Renal cortical epithelial cell (primary cell): ENCODE results near the gene ANKS1B. TPM values are rescaled to one million over a fixed set of nuclear protein-coding genes. Genes with fewer than 3 reads are reported as not detected.

Source experiments
- DNase-seq: peaks from one replicate; pipeline ENCODE4 v3.0.0-alpha.2; 2011; ENCODE audit warnings: low read depth
- total RNA-seq: library from RNA; depleted of rRNA; stranded (reverse); fragments of >200 nt; gene quantifications from 2 replicates; pipeline ENCODE4 v1.2.3, GENCODE V29; 2014

Gene ANKS1B
- total RNA-seq, 1 donor from 2014 or later = 6.9 TPM

DNA sequence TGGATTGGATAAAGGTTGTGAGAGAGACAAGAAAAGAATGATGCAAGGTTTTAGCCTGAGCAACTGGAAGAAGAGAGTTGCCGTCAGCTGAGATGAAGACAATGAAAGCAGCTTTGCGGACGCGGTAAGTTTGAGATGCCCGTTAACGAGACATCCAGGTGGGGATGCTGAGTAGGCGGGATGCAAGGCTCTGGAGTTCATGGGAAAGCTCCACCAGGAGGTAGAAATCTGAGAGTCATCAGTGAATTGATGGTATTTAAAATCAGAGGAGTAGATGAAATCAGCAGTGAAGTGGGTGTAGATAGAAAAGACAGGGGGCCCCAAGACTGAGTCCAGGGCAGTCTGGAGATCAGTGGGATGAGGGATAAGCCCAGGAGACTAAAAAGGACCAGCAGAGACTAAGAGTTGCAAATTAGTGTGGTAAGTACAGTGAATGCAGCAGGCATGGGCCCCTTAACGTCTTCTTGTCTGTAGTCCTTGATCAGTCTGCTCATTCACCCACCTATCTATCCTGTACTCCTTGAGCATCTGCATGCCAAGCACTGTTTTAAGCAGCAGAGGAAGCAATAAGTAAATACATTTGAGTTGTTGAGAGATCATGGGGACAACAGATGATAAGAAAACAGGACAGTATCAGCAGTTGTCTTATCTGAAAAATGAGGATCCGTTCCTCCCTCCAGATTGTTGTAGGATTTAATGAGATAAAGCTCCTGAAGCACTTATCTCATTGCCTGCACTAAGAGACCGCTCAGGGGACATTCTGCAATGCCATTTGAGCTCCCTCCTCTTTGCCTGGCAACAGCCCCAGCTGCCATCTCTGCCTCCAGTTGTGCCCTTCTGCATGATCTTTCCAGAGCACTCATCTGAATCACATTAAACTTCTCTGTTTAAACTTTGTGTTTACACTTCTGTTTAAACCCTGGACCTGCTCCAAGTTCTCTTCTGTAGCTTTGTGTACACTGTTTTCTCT is 1248.1 kb downstream of the ANKS1B start:
- DNase-seq = peak; percentile 48

DNA sequence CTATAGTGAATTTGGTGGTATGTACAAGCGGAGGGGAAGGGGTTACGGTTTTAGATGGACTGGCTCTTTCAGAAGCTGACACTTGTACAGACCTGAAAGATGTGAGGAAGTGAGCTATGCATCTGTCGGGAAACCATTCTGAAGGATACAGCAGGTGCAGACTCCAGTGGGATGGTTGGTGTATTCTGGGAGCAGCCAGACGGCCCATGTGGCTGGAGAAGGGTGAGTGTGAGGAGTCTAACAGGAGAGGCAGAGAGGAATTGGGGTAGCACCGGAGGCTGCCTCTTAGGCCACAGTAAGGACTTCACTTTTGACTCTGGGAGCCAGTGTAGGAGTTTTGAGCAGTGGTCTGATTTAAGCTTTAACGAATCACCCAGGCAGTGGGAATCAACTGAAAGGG is 1248.9 kb downstream of the ANKS1B start:
- no peak for DNase-seq

DNA sequence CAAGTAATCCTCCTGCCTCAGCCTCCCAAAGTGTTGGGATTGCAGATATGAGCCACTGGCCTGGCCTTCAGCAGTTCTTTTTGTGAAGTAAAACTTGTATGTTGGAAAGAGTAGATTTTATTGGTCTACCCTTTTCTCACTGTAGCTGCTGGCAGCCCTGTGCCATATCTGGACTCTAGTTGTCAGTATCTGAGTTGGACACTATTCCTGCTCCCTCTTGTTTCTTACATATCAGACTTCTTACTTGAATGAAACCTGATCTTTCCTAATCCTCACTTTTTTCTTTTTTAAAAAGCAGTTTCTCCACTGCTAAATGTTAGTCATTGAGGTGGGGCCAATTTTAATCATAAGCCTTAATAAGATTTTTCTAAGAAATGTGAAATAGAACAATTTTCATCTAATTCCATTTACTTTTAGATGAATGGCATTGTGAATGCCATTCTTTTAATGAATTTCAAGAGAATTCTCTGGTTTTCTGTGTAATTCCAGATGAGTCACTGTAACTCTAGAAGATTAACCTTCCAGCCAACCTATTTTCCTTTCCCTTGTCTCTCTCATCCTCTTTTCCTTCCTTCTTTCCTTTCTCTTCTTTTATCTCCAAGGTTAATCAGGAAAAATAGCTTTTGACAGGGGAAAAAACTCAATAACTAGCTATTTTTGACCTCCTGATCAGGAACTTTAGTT is 1250.9 kb downstream of the ANKS1B start:
- peak; percentile 15 for DNase-seq

DNA sequence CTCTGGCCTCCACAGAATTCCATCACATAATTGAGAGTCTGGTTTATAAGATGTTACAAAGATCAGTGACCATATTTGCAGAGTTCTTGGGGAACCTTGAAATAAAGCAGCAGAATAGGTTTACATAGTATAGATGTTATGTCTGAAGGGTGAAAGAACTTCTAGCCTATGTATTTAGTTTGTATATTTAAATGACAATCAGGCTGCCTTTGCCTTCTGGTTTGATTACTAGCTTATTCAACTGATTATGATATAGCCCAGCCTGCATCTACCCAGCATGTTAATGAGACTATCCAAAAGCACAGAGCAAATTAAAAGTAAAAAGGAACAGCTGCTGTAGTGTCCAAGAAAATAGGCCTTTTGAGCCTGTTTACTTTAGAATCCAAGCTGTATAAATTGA is 1254.3 kb downstream of the ANKS1B start:
- DNase-seq = no peak

- no peak for DNase-seq
Measured at GRCh38 chr12:98727196-98727595, 1257.5 kb downstream of the ANKS1B start.

- peak; percentile 52 for DNase-seq
Measured at GRCh38 chr12:98725476-98726247, 1259.1 kb downstream of the ANKS1B start.

DNA sequence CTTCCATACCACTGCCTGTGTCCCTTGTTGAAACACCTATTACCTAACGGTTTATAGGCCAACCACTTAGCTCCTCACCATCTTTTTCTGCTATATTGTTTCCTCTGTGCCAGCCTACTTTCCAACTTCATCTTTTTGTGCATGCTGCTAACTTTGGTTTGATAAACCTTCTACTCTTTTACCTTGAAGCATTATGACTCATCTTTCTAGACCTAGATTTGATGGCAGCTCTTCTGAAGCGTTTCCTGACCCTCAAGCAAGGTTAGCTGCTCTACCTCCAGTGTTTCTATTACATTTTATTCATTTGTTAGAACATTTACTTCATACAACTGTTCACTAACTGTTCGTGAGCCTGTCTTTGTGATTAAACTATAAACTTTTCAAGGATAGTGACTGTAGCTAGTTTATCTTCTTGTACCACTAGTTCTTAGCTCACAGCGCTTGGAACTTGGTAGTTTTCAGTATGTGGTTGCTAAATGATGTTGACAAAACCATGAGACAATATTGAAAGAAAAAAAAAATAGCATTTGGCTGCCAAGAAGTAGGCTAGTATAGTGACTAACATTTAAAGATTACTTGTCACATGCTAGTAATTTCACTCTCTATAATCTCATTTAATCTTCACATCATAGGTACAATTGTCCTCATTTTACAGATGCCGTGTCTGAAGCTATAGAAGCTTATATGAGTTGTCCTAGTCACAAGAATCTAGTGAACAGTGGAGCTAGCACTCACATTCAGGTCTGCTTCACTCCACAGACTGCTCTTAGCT is 1260.2 kb downstream of the ANKS1B start:
- DNase-seq = peak; percentile 31

DNA sequence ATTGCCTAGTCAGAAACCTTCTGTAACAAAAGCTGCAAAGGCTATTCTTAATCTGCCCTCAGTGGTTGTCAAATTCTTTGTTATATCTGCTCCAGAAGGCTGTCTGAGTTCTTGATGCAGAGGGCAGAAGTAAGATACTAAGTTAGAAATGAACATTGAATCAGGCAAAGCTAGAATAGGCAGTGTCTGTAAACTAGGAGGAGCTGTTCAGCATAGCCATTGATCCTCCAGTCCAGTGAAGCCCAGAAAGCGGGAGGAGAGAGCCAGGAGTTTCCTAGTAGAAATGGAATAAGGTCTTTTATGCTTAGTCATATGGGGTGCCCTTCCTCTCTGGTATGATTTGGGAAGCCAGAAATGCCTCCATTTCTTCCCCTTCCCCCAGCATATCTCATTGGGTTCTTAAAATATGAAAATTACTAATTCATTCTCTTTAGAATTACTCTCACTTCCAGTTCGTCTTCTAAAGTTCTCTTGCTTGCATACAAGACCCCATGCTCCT is 1263.5 kb downstream of the ANKS1B start:
- DNase-seq = no peak

DNA sequence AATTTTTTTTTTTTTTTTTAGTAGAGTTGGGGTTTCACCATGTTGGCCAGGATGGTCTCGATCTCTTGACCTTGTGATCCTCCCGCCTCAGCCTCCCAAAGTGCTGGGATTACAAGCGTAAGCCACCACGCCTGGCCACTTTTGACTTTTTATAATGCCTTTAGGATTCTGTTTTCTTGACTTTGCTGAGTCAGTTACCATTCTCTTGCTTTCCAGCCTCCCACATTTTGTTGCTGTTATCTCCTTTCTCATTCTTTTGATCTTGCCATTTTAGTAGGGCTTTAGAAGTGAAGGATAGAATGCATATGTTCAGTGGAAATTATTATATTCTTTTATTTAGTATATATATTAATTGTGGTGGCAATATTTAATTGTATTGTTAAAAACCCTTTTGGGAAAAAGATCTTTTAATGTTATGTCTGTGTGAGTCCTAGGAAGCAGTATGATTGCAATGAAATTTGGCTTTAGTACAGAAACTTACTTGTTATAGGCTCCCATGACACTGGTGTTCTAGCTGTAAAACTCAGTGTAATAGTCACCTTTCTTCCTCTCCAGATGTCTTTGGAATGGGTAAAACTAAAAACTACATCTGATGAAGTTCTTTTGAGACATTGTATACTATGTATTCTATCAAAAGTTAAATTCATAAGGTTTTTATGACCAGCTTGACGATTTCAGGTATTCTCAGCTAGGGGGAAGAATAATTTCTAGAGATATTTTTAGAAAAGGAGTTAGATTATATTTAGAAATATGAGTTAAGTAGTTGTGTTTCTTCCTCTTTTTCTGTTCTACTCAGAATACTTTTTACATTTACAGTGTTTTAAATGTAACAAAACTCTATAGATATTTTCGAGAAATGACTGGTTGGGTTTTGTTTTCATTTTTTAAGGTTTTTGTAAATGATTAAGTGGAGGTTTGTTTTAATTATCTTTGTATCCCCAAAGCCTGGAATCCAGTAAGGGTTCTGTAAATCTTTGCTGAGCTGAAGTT is 1264.9 kb downstream of the ANKS1B start:
- DNase-seq = no peak

DNA sequence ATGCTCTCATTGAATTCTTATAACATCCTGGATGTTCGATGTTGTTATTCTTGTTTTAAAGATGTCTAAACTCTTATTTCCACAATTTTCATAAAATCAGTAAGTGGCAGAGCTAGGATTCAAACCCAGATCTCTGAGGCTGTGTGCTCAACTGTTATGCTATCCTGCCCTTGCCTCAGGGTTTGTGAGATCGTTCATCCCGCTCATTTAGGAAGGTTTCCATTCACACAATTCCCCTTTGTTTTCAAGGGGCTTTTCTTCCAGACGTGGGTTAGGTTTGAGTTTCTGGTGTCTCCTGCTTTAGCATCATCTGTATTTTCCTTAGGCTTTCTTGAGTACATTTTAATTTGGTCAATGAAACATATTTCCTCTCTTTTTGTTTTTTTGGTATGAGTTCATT is 1270.3 kb downstream of the ANKS1B start:
- no peak for DNase-seq

DNA sequence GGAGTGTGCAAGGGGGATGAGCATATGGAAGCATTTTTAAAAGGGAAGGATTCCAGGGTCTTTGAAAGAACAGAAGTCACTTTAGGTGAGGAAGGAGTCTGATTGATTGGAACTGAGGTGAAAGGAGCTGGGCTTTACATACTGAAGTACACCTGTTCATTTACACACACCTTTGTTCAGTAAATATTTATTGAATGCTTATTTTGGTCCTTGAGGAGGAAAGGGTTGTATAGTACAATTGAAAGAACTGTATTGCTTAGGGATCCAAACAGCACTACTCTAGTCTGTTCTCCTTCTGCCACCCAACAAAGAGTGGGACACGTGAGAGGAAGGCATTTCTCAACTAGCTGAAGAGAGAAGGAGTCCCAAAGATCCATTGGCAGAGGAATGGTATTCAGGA is 1275.7 kb downstream of the ANKS1B start:
- DNase-seq = no peak

GRCh38 chr12:98701166-98701565 is 1283.6 kb downstream of the ANKS1B start:
- no peak for DNase-seq

- DNase-seq = no peak
Measured at GRCh38 chr12:98699586-98699985, 1285.2 kb downstream of the ANKS1B start.

- DNase-seq = peak; percentile 69
Measured at GRCh38 chr12:98698603-98699463, 1285.9 kb downstream of the ANKS1B start.

GRCh38 chr12:98697209-98697608 is 1287.5 kb downstream of the ANKS1B start:
- DNase-seq = no peak

- DNase-seq = no peak
Measured at GRCh38 chr12:98696036-98696646, 1288.6 kb downstream of the ANKS1B start.

DNA sequence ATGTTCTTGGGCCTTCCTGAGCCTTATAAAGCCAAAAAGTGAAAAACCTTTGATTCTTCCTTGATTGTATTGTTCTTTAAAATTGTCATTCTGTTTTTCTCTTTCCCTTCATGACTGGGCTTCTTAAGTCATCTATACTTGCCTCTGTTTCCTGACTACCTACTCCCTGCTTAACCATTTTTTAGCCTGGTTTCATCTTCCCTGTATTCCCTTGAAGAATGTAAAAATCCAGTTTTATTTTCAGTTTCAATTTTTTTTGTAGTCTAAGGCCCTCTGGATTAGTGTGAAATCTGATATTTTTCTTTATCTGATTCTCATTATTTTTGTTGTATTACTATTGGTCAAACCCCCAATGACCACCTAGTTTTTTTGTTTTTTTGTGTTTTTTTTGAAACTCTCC is 1293.4 kb downstream of the ANKS1B start:
- no peak for DNase-seq

GRCh38 chr12:98686603-98687002 is 1298.1 kb downstream of the ANKS1B start:
- no peak for DNase-seq
